HCT116 (cell line): ENCODE data around the gene SMARCA4. TPM values are rescaled to one million over a fixed set of nuclear protein-coding genes. Genes with fewer than 3 reads are reported as not detected.

ENCODE experiments used
- ATAC-seq: fragments of 200-7000 bp; cut with Tn5 transposase; 2 replicates; pipeline ENCODE4 v1.9.1; 2020; ENCODE audit warnings: mild to moderate bottlenecking, moderate library complexity
- BruUV-seq: library from RNA; stranded (reverse); fragments of 400-500 nt; replicated peaks from 2 replicates; lab custom pipeline; 2021; lab: Mats Ljungman, UMichigan
- CTCF ChIA-PET: fragments of 300-600 bp; sonication (Branson Sonifier 250); formaldehyde crosslinking; loops from one replicate; lab custom pipeline; 2021; ENCODE audit warnings: antibody characterized with exemption; lab: Charles Lee
- POLR2A ChIA-PET: fragments of 300-600, 350-600 bp; sonication (Branson Sonifier 250); formaldehyde crosslinking; loops from one replicate; lab custom pipeline; 2021; ENCODE audit warnings: antibody characterized with exemption; lab: Charles Lee
- RAD21 ChIA-PET, 2 experiments: fragments of 300-600 bp; sonication (Branson Sonifier 250); formaldehyde crosslinking; loops; one replicate each; lab custom pipeline; 2023; ENCODE audit warnings: low total read pairs in 2 of 2; ENCODE audit not compliant: uncharacterized antibody in 2 of 2, unreplicated experiment in 2 of 2, low non-redundant PET in 1 of 2; lab: Charles Lee
- DNase-seq: peaks from one replicate; pipeline ENCODE4 v3.0.0-alpha.2; 2010; ENCODE audit warnings: low read depth, low spot score
- H2AFZ ChIP-seq: fragments of 200-600 bp; shearing (Covaris generic), sonication (generic); 2 replicates; pipeline ENCODE4 v1.6.1; 2017; ENCODE audit warnings: low read depth, mixed run types, mixed read lengths, antibody characterized with exemption, low read length; ENCODE audit not compliant: poor library complexity, severe bottlenecking
- H3K27ac ChIP-seq: 2 replicates; pipeline ENCODE4 v1.5.1; 2012; ENCODE audit warnings: low read depth, low read length
- H3K27me3 ChIP-seq: fragments of 200-600 bp; sonication (generic); 2 replicates; pipeline ENCODE4 v1.6.1; 2016; ENCODE audit warnings: mixed run types, low read length, mixed read lengths; ENCODE audit not compliant: insufficient read depth
- H3K36me3 ChIP-seq, 2 experiments: fragments of 200-500 bp in 1 of 2; fragments of 200-600 bp in 1 of 2; sonication (Bioruptor generic) in 1 of 2; sonication (generic) in 1 of 2; 2 replicates each; pipeline versions ENCODE4 v1.5.1 to v1.6.1; 2014 to 2016; ENCODE audit warnings: low read length in 2 of 2, inconsistent platforms in 1 of 2, mixed read lengths in 1 of 2, mixed run types in 1 of 2; ENCODE audit not compliant: insufficient read depth in 2 of 2, control insufficient read depth in 1 of 2
- H3K4me1 ChIP-seq, 2 experiments: fragments of 200-600 bp in 1 of 2; sonication (generic) in 1 of 2; 2 replicates each; pipeline versions ENCODE4 v1.5.1 to v1.6.1; 2012 to 2017; ENCODE audit warnings: low read length in 2 of 2, inconsistent platforms in 1 of 2, mild to moderate bottlenecking in 1 of 2, mixed read lengths in 1 of 2, mixed run types in 1 of 2, moderate library complexity in 1 of 2; ENCODE audit not compliant: insufficient read depth in 2 of 2, control insufficient read depth in 1 of 2
- H3K4me2 ChIP-seq: fragments of 200-600 bp; sonication (generic); 2 replicates; pipeline ENCODE4 v1.6.1; 2017; ENCODE audit warnings: mixed run types, low read length, mixed read lengths
- H3K4me3 ChIP-seq, 2 experiments: fragments of 200-600 bp in 1 of 2; sonication (generic) in 1 of 2; replicated peaks in 1 of 2; 2 replicates each; pipeline ENCODE4 v1.5.1; 2011 to 2016; ENCODE audit warnings: low read length in 2 of 2, control low read depth in 1 of 2, low read depth in 1 of 2, mild to moderate bottlenecking in 1 of 2, mixed read lengths in 1 of 2, mixed run types in 1 of 2
- H3K79me2 ChIP-seq: fragments of 200-600 bp; sonication (generic); 2 replicates; pipeline ENCODE4 v1.6.1; 2017; ENCODE audit warnings: mild to moderate bottlenecking, mixed run types, low read length, moderate library complexity, mixed read lengths; ENCODE audit not compliant: insufficient read depth
- H3K9ac ChIP-seq: fragments of 200-600 bp; sonication (generic); 2 replicates; pipeline ENCODE4 v1.6.1; 2016; ENCODE audit warnings: low read length, mixed read lengths
- H3K9me2 ChIP-seq: fragments of 200-600 bp; sonication (generic), shearing (Covaris generic); 2 replicates; pipeline ENCODE4 v1.6.1; 2017; ENCODE audit warnings: mixed run types, mild to moderate bottlenecking, moderate library complexity; ENCODE audit not compliant: insufficient read depth
- H3K9me3 ChIP-seq, 2 experiments: fragments of 200-500 bp in 1 of 2; fragments of 200-600 bp in 1 of 2; sonication (Bioruptor generic) in 1 of 2; sonication (generic) in 1 of 2; 2 replicates each; pipeline ENCODE4 v1.6.1; 2014 to 2017; ENCODE audit warnings: low read length in 2 of 2, mixed read lengths in 2 of 2, inconsistent platforms in 1 of 2, low read depth in 1 of 2, mild to moderate bottlenecking in 1 of 2, mixed run types in 1 of 2, moderate library complexity in 1 of 2; ENCODE audit not compliant: control insufficient read depth in 1 of 2, insufficient read depth in 1 of 2
- H4K20me1 ChIP-seq: fragments of 200-600 bp; sonication (generic), shearing (Covaris generic); 2 replicates; pipeline ENCODE4 v1.6.1; 2017; ENCODE audit warnings: mixed run types, mild to moderate bottlenecking, moderate library complexity; ENCODE audit not compliant: insufficient read depth
- CBX3 ChIP-seq: IDR thresholded peaks from 2 replicates; pipeline ENCODE4 v1.6.1; 2012; ENCODE audit warnings: low read depth
- CEBPB ChIP-seq: IDR thresholded peaks from 2 replicates; pipeline ENCODE4 v1.6.1; 2012; ENCODE audit warnings: low read depth
- CTCF ChIP-seq, 3 experiments: fragments of 200-600 bp in 1 of 3; sonication (generic) in 1 of 3; IDR thresholded peaks in 2 of 3; conservative IDR thresholded peaks in 1 of 3; 2 replicates each; pipeline ENCODE4 v1.5.1; 2012 to 2017; ENCODE audit warnings: low read depth in 2 of 3, low read length in 2 of 3, antibody characterized with exemption in 1 of 3, borderline replicate concordance in 1 of 3, control low read depth in 1 of 3, mild to moderate bottlenecking in 1 of 3, mixed read lengths in 1 of 3, mixed run types in 1 of 3, moderate library complexity in 1 of 3; ENCODE audit not compliant: insufficient read depth in 1 of 3
- ELF1 ChIP-seq: IDR thresholded peaks from 2 replicates; pipeline ENCODE4 v1.6.1; 2012; ENCODE audit warnings: low read depth, borderline replicate concordance
- EZH2 ChIP-seq: fragments of 200-600 bp; sonication (generic); IDR thresholded peaks from 2 replicates; pipeline ENCODE4 v1.6.1; 2017; ENCODE audit warnings: antibody characterized with exemption, mixed run types
- EZH2phosphoT487 ChIP-seq: fragments of 200-600 bp; IDR thresholded peaks from 2 replicates; pipeline ENCODE4 v1.6.1; 2018; ENCODE audit warnings: antibody characterized with exemption, borderline replicate concordance
- FOSL1 ChIP-seq: IDR thresholded peaks from 2 replicates; pipeline ENCODE4 v1.6.1; 2012; ENCODE audit warnings: low read depth
- JUND ChIP-seq: IDR thresholded peaks from 2 replicates; pipeline ENCODE4 v1.6.1; 2012
- MAX ChIP-seq: IDR thresholded peaks from 2 replicates; pipeline ENCODE4 v1.6.1; 2012
- POLR2A ChIP-seq: IDR thresholded peaks from 2 replicates; pipeline ENCODE4 v1.7.0; 2011; ENCODE audit warnings: borderline replicate concordance; ENCODE audit not compliant: insufficient read depth, insufficient read length; ENCODE audit errors: extremely low read depth
- POLR2AphosphoS5 ChIP-seq: IDR thresholded peaks from 2 replicates; pipeline ENCODE4 v1.6.1; 2011; ENCODE audit warnings: mild to moderate bottlenecking, low read depth, low read length, moderate library complexity
- RAD21 ChIP-seq: IDR thresholded peaks from 2 replicates; pipeline ENCODE4 v1.6.1; 2012; ENCODE audit warnings: low read depth, mild to moderate bottlenecking
- SIN3A ChIP-seq: IDR thresholded peaks from 2 replicates; pipeline ENCODE4 v1.6.1; 2012; ENCODE audit warnings: low read depth
- SP1 ChIP-seq: IDR thresholded peaks from 2 replicates; pipeline ENCODE4 v1.6.1; 2012; ENCODE audit warnings: low read depth
- SRF ChIP-seq: IDR thresholded peaks from 2 replicates; pipeline ENCODE4 v1.6.1; 2012; ENCODE audit warnings: low read depth
- TCF7L2 ChIP-seq: IDR thresholded peaks from 2 replicates; pipeline ENCODE4 v1.7.0; 2011; ENCODE audit warnings: borderline replicate concordance, inconsistent platforms; ENCODE audit not compliant: insufficient read depth, insufficient read length; ENCODE audit errors: extremely low read depth
- YY1 ChIP-seq: IDR thresholded peaks from 2 replicates; pipeline ENCODE4 v1.6.1; 2011; ENCODE audit warnings: low read length, low read depth, moderate library complexity, mild to moderate bottlenecking; ENCODE audit not compliant: insufficient replicate concordance; ENCODE audit errors: extremely low read depth
- ZBTB33 ChIP-seq: IDR thresholded peaks from 2 replicates; pipeline ENCODE4 v1.6.1; 2011; ENCODE audit warnings: mild to moderate bottlenecking, low read length, moderate library complexity; ENCODE audit not compliant: insufficient replicate concordance; ENCODE audit errors: extremely low read depth
- ZFX ChIP-seq: fragments of 450-650 bp; IDR thresholded peaks from 2 replicates; pipeline ENCODE4 v1.6.1; 2017
- intact Hi-C: fragments of 100-400 bp; cut with micrococcal nuclease; formaldehyde crosslinking; loops from 2 replicates; pipeline ENCODE4 v1.10.0; 2022
- total RNA-seq: library from RNA; stranded (reverse); gene quantifications from one replicate; pipeline ENCODE4 v1.2.1, GENCODE V29; 2021; ENCODE audit not compliant: unreplicated experiment
- TF ChIP-seq, protein P1 (sequence below): IDR thresholded peaks from 2 replicates; pipeline ENCODE4 v1.6.1; 2012; ENCODE audit warnings: low read depth

The SMARCA4 gene
- total RNA-seq, 1 experiment from 2014 or later: 116 TPM

DNA sequence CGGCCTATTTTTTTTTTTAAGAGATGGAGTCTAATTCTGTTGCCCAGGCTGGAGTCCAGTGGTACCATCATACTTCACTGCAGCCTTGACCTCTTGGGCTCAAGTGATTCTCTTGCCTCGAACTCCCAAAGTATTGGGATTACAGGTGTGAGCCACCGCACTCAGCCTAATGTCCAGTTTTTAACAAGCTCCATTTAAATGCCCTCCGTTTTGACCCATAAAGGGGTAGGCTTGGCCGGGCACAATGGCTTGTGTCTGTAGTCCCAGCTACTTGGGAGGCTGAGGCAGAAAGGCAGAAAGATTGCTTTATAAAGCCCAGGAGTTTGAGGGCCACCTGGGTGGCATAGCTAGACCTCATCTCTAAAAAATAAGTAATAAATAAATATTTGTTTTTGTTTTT, 140.2 kb downstream of the SMARCA4 start:
- Histone ChIP-seq H3K4me3 (no peak overlapping the region), H3K27ac (no peak overlapping the region), H3K4me1 (peaks cover 5 to 21% of the 10 kb centered on the region in 2 experiments), H3K36me3 (peaks cover 50 to 52% of the 10 kb centered on the region in 2 experiments), H3K4me2 (no peak overlapping the region)
- BruUV-seq: no TSS peak
- TF ChIP-seq CBX3 (no peak), MAX (no peak), POLR2AphosphoS5 (no peak), SIN3A (no peak), POLR2A (no peak), TCF7L2 (no peak), EZH2 (no peak), RAD21 (no peak), ZBTB33 (no peak), SRF (no peak), ELF1 (no peak), JUND (no peak), EZH2phosphoT487 (no peak), ZFX (no peak), FOSL1 (no peak), CEBPB (no peak), SP1 (no peak), CTCF (IDR thresholded peaks at IDR 0.05 in 2 of 3, conservative IDR thresholded peaks at IDR 0.05 in 1 of 3; ENCODE audit: borderline replicate concordance in 1 of 3, insufficient read depth in 1 of 3, low read depth in 2 of 3, low read length in 2 of 3) (no peak), YY1 (no peak)
- TF ChIP-seq, protein P1, sequence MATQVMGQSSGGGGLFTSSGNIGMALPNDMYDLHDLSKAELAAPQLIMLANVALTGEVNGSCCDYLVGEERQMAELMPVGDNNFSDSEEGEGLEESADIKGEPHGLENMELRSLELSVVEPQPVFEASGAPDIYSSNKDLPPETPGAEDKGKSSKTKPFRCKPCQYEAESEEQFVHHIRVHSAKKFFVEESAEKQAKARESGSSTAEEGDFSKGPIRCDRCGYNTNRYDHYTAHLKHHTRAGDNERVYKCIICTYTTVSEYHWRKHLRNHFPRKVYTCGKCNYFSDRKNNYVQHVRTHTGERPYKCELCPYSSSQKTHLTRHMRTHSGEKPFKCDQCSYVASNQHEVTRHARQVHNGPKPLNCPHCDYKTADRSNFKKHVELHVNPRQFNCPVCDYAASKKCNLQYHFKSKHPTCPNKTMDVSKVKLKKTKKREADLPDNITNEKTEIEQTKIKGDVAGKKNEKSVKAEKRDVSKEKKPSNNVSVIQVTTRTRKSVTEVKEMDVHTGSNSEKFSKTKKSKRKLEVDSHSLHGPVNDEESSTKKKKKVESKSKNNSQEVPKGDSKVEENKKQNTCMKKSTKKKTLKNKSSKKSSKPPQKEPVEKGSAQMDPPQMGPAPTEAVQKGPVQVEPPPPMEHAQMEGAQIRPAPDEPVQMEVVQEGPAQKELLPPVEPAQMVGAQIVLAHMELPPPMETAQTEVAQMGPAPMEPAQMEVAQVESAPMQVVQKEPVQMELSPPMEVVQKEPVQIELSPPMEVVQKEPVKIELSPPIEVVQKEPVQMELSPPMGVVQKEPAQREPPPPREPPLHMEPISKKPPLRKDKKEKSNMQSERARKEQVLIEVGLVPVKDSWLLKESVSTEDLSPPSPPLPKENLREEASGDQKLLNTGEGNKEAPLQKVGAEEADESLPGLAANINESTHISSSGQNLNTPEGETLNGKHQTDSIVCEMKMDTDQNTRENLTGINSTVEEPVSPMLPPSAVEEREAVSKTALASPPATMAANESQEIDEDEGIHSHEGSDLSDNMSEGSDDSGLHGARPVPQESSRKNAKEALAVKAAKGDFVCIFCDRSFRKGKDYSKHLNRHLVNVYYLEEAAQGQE: no peak
- TF ChIP-seq, all 23 proteins: peak for 0
- Histone ChIP-seq H3K9me2 (no peaks in the 10 kb centered on the region), H3K9ac (no peak overlapping the region), H3K9me3 (no peaks in the 10 kb centered on the region), H3K27me3 (no peaks in the 10 kb centered on the region), H3K79me2 (peaks cover 90% of the 10 kb centered on the region), H2AFZ (no peak overlapping the region), H4K20me1 (no peaks in the 10 kb centered on the region)
- ChIA-PET POLR2A (interaction anchor here (0.6 kb wide), 3 partner anchors 17 to 747 kb away, joined by 3 to 4 read pairs (median 3); no protein-coding TSS in a partner anchor), RAD21 (no interaction called here), CTCF (interaction anchor here (1.0 kb wide), 1 partner anchor 25 kb away, joined by 3 read pairs; no protein-coding TSS in a partner anchor)
- intact Hi-C loops: no loop called here
- ATAC-seq (no peak), DNase-seq (no peak)
